ENCODE measurements around the gene PLCH2.

GRCh38 chr1:2537784-2538115 lies 61.7 kb downstream of the PLCH2 start:
- TF ChIP-seq, protein P1, sequence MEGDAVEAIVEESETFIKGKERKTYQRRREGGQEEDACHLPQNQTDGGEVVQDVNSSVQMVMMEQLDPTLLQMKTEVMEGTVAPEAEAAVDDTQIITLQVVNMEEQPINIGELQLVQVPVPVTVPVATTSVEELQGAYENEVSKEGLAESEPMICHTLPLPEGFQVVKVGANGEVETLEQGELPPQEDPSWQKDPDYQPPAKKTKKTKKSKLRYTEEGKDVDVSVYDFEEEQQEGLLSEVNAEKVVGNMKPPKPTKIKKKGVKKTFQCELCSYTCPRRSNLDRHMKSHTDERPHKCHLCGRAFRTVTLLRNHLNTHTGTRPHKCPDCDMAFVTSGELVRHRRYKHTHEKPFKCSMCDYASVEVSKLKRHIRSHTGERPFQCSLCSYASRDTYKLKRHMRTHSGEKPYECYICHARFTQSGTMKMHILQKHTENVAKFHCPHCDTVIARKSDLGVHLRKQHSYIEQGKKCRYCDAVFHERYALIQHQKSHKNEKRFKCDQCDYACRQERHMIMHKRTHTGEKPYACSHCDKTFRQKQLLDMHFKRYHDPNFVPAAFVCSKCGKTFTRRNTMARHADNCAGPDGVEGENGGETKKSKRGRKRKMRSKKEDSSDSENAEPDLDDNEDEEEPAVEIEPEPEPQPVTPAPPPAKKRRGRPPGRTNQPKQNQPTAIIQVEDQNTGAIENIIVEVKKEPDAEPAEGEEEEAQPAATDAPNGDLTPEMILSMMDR (IDR thresholded peaks at IDR 0.05): no peak
- TF ChIP-seq POLR2A (IDR thresholded peaks at IDR 0.05): no peak
